Caki2 (cell line): ENCODE measurements around the gene DKKL1. TPM values are rescaled to one million over a fixed set of nuclear protein-coding genes. Genes with fewer than 3 reads are reported as not detected.

Experiments
- total RNA-seq: library from RNA; depleted of rRNA; stranded (reverse); fragments of >200 nt; shearing (Covaris generic); gene quantifications from 2 replicates; pipeline ENCODE4 v1.2.3, GENCODE V29; 2014; ENCODE audit warnings: low replicate concordance; rRNA removed

The DKKL1 gene
- total RNA-seq, 1 experiment from 2014 or later: 0.30 TPM

Other genes starting within 250 kb of the DKKL1 start
- 6.1 and 9.7 TPM in 2 replicates for gene LIN7B, start 249.5 kb upstream of the DKKL1 start, total RNA-seq
- gene C19orf73, start 244.7 kb upstream of the DKKL1 start, total RNA-seq: 0.71 TPM in 1 of 2 replicates, not detected in the other
- 26.8 and 39.1 TPM in 2 replicates for gene PPFIA3, start 244.3 kb upstream of the DKKL1 start, total RNA-seq
- not detected in 2 replicates for gene HRC, start 208.5 kb upstream of the DKKL1 start, total RNA-seq
- gene TRPM4, start 206.1 kb upstream of the DKKL1 start, total RNA-seq: 13.9 and 18.2 TPM in 2 replicates
- gene SLC6A16, start 38.7 kb upstream of the DKKL1 start, total RNA-seq: 0.90 and 1.6 TPM in 2 replicates
- not detected in 2 replicates for gene CD37, start 28.5 kb upstream of the DKKL1 start, total RNA-seq
- gene TEAD2, start 1.5 kb upstream of the DKKL1 start, total RNA-seq: 36.8 and 42.4 TPM in 2 replicates
- 0.30 TPM in 1 of 2 replicates, not detected in the other for gene KASH5, start 24.4 kb downstream of the DKKL1 start, total RNA-seq
- not detected in 2 replicates for gene PTH2, start 59.6 kb downstream of the DKKL1 start, total RNA-seq
- gene GFY, start 61.5 kb downstream of the DKKL1 start, total RNA-seq: not detected in 2 replicates
- gene SLC17A7, start 77.7 kb downstream of the DKKL1 start, total RNA-seq: not detected in 2 replicates
- gene PIH1D1, start 87.9 kb downstream of the DKKL1 start, total RNA-seq: 142 and 146 TPM in 2 replicates
- gene ALDH16A1, start 89.3 kb downstream of the DKKL1 start, total RNA-seq: 83.2 and 88.7 TPM in 2 replicates
- gene FLT3LG, start 110.3 kb downstream of the DKKL1 start, total RNA-seq: 0.35 and 0.71 TPM in 2 replicates
- gene RPL13A, start 123.7 kb downstream of the DKKL1 start, total RNA-seq: 2,724 and 3,070 TPM in 2 replicates
- 2,936 and 3,126 TPM in 2 replicates for gene RPS11, start 132.6 kb downstream of the DKKL1 start, total RNA-seq
- 75.4 and 121 TPM in 2 replicates for gene FCGRT, start 148.8 kb downstream of the DKKL1 start, total RNA-seq
- 0.27 and 0.52 TPM in 2 replicates for gene RCN3, start 164.1 kb downstream of the DKKL1 start, total RNA-seq
- 172 and 190 TPM in 2 replicates for gene NOSIP, start 216.7 kb downstream of the DKKL1 start, total RNA-seq
- 9.5 TPM in 1 of 2 replicates, not detected in the other for gene PRRG2, start 217.4 kb downstream of the DKKL1 start, total RNA-seq
- gene PRR12, start 227.3 kb downstream of the DKKL1 start, total RNA-seq: 1.3 and 2.3 TPM in 2 replicates